Measurements from ENCODE around the gene KIF18B. TPM values are rescaled to one million over a fixed set of nuclear protein-coding genes. Genes with fewer than 3 reads are reported as not detected.

Gene KIF18B
- total RNA-seq, 1 donor from 2014 or later, result 20.2 TPM

DNA sequence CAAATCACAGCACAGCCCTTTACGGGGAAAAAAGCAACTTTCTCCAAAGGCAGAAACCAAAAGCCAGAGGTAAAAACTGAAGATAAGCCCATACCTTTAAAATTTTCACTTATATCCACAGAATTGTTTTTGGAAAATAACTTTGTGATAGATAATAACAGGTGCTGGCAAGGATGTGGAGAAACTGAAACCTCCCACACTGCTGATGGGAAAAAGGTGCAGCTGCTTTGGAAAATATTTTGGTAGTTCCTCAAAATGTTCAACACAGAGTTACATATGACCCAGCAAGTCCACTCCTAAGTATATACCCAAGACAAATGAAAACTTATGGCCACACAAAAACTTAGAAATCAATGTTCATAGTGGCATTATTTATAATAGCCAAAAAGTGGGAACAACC is 60.6 kb downstream of the KIF18B start:
- TF ChIP-seq, protein P1, sequence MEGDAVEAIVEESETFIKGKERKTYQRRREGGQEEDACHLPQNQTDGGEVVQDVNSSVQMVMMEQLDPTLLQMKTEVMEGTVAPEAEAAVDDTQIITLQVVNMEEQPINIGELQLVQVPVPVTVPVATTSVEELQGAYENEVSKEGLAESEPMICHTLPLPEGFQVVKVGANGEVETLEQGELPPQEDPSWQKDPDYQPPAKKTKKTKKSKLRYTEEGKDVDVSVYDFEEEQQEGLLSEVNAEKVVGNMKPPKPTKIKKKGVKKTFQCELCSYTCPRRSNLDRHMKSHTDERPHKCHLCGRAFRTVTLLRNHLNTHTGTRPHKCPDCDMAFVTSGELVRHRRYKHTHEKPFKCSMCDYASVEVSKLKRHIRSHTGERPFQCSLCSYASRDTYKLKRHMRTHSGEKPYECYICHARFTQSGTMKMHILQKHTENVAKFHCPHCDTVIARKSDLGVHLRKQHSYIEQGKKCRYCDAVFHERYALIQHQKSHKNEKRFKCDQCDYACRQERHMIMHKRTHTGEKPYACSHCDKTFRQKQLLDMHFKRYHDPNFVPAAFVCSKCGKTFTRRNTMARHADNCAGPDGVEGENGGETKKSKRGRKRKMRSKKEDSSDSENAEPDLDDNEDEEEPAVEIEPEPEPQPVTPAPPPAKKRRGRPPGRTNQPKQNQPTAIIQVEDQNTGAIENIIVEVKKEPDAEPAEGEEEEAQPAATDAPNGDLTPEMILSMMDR (IDR thresholded peaks at IDR 0.05; ENCODE audit: unreplicated experiment), result no peak
- Mint-ChIP-seq H3K27ac (no peak overlapping the region), H3K9me3 (no peaks in the 10 kb centered on the region), H3K4me1 (no peaks in the 10 kb centered on the region), H3K36me3 (peaks cover 31% of the 10 kb centered on the region), H3K27me3 (ENCODE audit: low read depth) (no peaks in the 10 kb centered on the region), H3K4me3 (no peak overlapping the region)
- no peak for DNase-seq (ENCODE audit: low spot score in 2 of 2, unreplicated experiment in 2 of 2)

DNA sequence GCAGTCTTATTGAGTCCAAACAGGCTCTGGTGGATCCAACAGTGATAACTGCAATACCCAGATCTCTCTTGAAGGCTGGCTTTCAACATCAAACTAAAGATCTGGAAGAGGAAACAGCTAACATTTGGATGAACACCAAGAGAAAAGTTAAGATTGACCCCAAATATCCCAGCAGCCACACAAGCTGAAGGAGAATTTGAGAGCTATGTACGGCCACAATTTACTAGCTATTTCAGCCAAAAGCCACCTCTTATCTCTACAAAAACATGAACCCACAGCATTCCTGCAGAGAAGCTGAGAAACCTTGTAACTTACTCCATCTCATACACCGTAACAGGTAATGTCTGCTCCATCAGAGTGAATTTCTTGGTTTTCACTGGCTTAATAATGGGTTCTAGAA is 62.6 kb downstream of the KIF18B start:
- Mint-ChIP-seq H3K4me1 (no peaks in the 10 kb centered on the region), H3K27me3 (ENCODE audit: low read depth) (no peaks in the 10 kb centered on the region), H3K9me3 (no peaks in the 10 kb centered on the region), H3K36me3 (peaks cover 29% of the 10 kb centered on the region), H3K4me3 (no peak overlapping the region), H3K27ac (no peak overlapping the region)
- DNase-seq (ENCODE audit: low spot score in 2 of 2, unreplicated experiment in 2 of 2), result no peak
- TF ChIP-seq, protein P1 (IDR thresholded peaks at IDR 0.05; ENCODE audit: unreplicated experiment), result no peak

DNA sequence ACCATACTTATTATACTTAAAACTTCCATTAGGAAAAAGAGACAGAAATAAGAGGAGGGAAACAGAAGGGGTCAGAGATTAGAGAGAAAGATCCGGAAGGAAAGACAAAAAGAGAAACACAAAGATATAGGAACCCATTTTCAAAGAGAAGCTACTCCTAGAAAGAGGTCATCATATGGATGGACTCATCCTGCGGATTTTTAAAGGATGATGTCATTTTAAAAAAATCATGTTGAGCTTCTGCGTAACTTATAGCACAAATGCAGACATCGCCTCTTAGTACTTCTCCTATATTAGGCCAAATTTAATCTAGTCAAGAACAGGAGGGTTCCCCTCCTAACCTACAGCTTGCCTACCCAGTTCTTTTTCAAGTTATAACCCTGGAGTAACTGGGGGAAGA is 66.4 kb downstream of the KIF18B start:
- DNase-seq (ENCODE audit: low spot score in 2 of 2, unreplicated experiment in 2 of 2), result no peak
- TF ChIP-seq, protein P1 (IDR thresholded peaks at IDR 0.05; ENCODE audit: unreplicated experiment), result no peak
- peaks cover 36% of the 10 kb centered on the region for H3K36me3 Mint-ChIP-seq
- no peak overlapping the region for H3K4me3 Mint-ChIP-seq
- H3K27ac Mint-ChIP-seq, result no peak overlapping the region
- H3K9me3 Mint-ChIP-seq, result no peaks in the 10 kb centered on the region
- H3K4me1 Mint-ChIP-seq, result no peaks in the 10 kb centered on the region
- H3K27me3 Mint-ChIP-seq (ENCODE audit: low read depth), result no peaks in the 10 kb centered on the region

DNA sequence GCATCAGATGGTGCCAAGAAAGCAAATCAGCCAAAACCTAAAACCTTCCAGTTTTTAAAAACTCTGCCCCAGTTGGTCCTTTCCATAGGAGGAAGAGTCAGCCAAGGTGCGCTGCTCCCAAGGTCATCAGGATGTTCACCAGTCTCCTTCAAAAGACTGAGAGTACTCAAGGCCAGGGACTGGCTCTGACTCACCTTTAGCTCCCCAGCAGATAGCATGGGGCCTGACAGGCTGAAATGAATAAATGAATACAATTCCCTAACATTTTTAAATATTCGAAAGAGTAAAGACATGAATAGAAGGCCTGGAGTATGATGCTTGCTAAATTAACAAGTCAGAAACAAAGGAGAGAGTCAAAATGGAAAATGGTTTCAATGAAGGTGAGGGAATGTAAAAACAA is 67.5 kb downstream of the KIF18B start:
- TF ChIP-seq, protein P1 (IDR thresholded peaks at IDR 0.05; ENCODE audit: unreplicated experiment), result no peak
- H3K36me3 Mint-ChIP-seq, result peaks cover 37% of the 10 kb centered on the region
- no peak overlapping the region for H3K27ac Mint-ChIP-seq
- H3K9me3 Mint-ChIP-seq, result no peaks in the 10 kb centered on the region
- H3K4me3 Mint-ChIP-seq, result no peak overlapping the region
- no peaks in the 10 kb centered on the region for H3K4me1 Mint-ChIP-seq
- DNase-seq (ENCODE audit: low spot score in 2 of 2, unreplicated experiment in 2 of 2), result no peak
- H3K27me3 Mint-ChIP-seq (ENCODE audit: low read depth), result no peaks in the 10 kb centered on the region

DNA sequence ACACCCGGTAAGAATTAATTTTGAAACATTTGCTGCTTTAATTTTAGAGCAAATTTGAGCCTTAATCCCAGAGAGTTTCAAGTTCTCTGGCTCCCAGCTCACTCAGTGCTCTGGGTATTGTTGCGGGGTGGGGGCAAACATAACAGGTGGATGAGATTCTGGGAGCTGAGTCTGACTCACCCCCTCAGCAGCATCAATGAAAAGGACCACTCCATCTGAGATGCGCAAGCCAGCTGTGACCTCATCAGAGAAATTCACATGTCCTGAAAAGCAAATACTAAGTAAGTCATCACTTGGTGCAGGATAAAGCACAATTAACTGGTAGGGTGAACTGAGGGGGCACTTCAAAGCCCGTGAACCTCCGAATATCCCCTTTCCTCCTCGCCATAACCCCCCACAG is 68.2 kb downstream of the KIF18B start:
- Mint-ChIP-seq H3K27ac (no peak overlapping the region), H3K4me1 (no peaks in the 10 kb centered on the region), H3K36me3 (peaks cover 37% of the 10 kb centered on the region), H3K4me3 (no peak overlapping the region), H3K9me3 (no peaks in the 10 kb centered on the region), H3K27me3 (ENCODE audit: low read depth) (no peaks in the 10 kb centered on the region)
- TF ChIP-seq, protein P1 (IDR thresholded peaks at IDR 0.05; ENCODE audit: unreplicated experiment), result no peak
- no peak for DNase-seq (ENCODE audit: low spot score in 2 of 2, unreplicated experiment in 2 of 2)

DNA sequence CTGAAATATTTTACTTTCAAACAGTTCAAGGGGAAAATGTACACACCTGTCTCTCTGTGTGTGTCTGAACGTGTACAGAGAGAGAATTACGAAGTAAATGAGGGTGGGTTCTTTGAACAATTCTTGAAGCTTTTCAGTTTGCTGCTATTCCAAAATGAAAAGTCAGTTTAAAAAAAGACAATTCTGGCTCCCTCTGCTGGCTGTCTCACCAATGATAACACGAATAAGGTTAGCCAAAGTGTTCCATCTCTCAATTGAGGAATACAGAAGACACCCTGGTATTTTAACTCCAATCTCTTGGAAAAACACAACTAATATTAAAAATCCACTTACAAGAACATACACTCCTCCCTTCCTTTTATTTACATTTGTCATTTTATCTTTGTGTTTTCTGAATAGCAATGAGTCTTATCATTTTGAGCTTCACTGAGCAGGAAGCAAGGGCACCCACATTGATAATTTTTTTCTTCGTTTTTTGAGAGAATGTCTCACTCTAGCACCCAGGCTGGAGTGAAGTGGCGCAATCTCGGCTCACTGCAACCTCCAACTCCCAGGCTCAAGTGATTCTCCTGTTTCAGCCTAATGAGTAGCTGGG is 68.8 kb downstream of the KIF18B start:
- Mint-ChIP-seq H3K27ac (no peak overlapping the region), H3K4me3 (no peak overlapping the region), H3K36me3 (peaks cover 40% of the 10 kb centered on the region), H3K27me3 (ENCODE audit: low read depth) (no peaks in the 10 kb centered on the region), H3K9me3 (no peaks in the 10 kb centered on the region), H3K4me1 (no peaks in the 10 kb centered on the region)
- DNase-seq (ENCODE audit: low spot score in 2 of 2, unreplicated experiment in 2 of 2), result no peak
- TF ChIP-seq, protein P1 (IDR thresholded peaks at IDR 0.05; ENCODE audit: unreplicated experiment), result peak; percentile 53
